HG03521 (cell line): ENCODE results near the gene MYMX.

Experiments used
- ATAC-seq: cut with Tn5 transposase; IDR thresholded peaks from one replicate; pipeline ENCODE4 v1.9.1; 2021; ENCODE audit warnings: mild to moderate bottlenecking, moderate library complexity; ENCODE audit not compliant: unreplicated experiment

The MYMX gene

DNA sequence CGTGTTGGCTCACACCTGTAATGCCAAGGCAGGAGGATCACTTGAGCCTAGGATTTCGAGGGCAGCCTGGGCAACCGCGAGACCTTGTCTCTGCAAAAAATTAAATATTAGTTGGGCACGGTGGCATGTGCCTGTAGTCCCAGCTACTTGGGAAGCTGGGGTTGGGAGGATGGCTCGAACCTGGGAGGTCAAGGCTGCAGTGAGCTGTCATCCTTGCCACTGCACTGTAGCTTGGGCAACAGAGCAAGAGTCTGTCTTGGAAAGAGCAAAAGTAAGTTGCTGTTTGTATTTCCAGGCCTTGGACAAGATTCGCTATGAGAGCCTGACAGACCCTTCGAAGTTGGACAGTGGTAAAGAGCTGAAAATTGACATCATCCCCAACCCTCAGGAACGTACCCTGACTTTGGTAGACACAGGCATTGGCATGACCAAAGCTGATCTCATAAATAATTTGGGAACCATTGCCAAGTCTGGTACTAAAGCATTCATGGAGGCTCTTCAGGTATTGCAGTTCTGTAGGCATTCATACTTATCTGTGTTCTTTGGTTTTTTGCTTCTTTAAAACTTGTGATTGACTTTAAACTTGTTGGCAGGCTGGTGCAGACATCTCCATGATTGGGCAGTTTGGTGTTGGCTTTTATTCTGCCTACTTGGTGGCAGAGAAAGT, 32.5 kb downstream of the MYMX start:
- ATAC-seq: no peak

DNA sequence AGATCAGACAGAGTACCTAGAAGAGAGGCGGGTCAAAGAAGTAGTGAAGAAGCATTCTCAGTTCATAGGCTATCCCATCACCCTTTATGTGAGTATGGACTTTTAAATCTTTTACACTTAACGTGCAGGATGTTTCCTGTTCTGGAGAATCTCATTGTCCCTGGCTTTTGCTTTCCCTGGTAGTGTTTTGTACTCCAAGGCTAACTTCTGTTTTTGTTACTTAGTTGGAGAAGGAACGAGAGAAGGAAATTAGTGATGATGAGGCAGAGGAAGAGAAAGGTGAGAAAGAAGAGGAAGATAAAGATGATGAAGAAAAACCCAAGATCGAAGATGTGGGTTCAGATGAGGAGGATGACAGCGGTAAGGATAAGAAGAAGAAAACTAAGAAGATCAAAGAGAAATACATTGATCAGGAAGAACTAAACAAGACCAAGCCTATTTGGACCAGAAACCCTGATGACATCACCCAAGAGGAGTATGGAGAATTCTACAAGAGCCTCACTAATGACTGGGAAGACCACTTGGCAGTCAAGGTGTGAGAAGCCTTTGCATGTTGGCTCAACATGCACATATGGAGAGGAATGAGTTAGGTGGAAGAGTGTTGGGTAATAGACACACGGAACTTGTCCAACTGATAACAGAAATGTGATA, 33.5 kb downstream of the MYMX start:
- no peak for ATAC-seq

DNA sequence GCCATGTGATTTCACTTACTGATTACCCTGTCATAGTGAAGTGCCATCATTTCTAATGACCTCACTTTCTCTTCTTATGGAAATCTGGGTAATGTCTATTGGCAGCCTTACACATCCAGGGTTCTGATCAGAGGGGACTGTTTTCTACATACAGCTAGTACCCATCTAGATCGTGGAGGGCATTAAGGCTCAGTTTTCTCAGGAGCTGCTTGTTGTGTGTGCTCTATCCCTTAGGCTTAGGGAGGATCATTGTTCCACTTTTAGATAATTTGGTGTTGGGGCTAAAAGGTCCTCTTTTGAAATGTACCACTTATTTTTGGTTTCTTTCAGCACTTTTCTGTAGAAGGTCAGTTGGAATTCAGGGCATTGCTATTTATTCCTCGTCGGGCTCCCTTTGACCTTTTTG, 34.0 kb downstream of the MYMX start:
- no peak for ATAC-seq

DNA sequence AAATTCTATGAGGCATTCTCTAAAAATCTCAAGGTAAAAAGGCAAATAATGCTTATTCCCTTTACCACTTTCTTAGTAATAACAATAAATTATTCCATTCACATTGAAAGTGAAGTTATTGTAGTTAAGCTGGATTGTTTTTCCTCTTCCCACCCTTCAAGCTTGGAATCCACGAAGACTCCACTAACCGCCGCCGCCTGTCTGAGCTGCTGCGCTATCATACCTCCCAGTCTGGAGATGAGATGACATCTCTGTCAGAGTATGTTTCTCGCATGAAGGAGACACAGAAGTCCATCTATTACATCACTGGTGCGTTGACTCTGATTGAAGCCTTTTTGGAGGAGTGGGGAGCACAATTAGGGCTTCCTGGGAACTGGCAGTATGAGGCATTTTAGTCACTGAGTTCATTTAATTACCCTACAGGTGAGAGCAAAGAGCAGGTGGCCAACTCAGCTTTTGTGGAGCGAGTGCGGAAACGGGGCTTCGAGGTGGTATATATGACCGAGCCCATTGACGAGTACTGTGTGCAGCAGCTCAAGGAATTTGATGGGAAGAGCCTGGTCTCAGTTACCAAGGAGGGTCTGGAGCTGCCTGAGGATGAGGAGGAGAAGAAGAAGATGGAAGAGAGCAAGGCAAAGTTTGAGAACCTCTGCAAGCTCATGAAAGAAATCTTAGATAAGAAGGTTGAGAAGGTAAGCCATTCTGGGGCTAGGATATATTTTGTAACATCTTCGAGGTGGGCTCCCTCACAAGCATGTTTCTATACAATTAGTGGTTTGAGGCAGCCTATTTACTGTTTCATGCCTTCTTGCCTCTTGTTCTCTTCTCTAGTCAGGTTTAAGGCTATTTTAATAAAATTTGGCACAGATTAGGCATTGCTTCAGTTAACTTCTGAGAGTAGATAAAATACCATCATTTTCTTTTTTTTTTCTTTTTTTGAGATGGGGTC, 35.1 kb downstream of the MYMX start:
- ATAC-seq: no peak

DNA sequence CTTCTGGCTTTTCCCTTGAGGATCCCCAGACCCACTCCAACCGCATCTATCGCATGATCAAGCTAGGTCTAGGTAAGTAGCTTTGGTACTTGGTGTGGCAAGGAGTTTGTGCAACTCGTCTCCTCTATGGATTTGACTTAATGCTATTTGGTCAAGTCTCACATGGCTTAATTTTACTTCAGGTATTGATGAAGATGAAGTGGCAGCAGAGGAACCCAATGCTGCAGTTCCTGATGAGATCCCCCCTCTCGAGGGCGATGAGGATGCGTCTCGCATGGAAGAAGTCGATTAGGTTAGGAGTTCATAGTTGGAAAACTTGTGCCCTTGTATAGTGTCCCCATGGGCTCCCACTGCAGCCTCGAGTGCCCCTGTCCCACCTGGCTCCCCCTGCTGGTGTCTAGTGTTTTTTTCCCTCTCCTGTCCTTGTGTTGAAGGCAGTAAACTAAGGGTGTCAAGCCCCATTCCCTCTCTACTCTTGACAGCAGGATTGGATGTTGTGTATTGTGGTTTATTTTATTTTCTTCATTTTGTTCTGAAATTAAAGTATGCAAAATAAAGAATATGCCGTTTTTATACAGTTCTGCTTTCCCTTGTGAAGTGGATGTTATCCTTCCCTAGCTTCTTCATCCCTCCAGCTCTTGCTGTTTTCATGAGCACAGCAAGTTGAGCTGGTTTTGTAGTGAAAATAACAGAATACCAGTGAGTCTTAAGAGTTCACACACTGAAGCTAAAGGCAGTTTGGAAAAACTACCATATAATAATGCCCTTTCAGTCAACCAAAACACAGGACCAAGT, 36.8 kb downstream of the MYMX start:
- ATAC-seq: no peak

DNA sequence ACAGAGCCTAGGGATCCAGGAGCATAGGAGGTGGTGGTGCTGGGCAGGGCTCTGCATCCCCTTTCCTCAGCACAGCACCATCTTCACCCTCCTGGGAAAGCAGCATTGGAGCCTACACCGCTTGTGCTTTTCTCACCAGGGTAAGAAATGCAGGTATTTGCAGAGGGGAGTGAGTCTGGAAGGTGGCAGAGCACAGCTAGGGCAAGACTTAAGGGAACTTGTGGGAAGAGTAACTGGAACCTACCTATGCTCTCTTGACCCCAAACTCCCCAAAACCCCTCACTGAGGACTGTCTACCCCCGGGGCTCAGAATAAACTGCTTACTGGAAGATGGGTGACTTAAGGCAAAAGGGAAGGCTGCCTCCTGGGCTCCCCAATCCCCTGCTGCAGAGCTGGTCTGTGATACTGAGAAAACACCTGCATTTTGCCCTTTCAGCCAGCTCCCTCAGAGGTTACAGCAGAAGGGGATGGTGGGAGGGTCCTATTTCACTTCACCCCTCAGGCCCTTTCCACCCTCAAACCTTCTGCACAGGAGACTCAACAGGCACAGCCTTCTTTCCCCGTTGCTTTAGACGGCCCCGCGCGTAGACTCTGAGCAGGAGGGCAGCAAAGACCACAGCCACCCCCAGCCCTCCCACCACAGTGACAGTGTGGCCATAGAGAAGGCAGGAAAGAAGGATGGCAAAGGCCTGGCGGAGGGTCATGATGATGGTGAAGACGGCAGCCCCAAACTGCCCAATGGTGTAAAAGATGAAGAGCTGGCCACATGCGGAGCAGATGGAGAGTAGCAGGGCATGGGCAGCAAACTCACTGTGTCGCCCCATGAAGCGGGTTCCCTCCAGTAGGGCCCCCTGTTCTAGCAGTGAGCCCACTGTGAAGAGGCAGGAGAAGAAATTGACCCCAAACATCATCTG, 37.7 kb downstream of the MYMX start:
- ATAC-seq: no peak

DNA sequence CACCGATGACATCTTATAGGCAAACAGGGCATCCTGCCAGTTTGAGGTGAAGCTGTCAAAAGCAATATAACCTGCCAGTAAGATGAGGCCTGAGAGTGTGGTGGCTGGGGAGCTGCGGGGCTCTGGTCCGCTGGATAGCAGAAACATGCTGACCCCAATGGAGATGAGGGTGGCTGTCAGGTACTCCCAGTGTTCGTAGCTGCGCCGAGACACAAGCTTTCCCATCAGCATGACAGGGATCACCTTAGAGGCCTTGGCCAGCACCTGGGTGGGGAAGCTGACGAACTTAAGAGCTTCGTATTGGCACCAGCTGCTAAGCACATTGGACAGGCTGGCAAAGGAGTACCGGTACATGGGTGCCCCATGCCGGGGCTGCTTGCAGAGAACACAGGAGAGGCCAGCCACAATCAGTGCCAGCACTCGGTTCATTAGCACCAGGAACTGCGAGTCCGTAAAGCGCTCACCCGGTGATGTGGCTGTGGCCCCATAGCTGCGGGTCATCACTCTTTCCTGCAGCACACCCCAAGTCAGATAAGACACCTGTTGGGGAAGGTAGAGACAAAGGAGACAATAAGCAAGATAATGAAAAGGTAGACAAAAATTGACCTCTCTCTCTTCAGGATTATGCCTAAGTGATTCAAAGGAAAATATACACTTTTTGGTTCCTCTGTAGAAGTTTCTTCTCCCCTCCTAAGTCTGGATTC, 38.5 kb downstream of the MYMX start:
- no peak for ATAC-seq

DNA sequence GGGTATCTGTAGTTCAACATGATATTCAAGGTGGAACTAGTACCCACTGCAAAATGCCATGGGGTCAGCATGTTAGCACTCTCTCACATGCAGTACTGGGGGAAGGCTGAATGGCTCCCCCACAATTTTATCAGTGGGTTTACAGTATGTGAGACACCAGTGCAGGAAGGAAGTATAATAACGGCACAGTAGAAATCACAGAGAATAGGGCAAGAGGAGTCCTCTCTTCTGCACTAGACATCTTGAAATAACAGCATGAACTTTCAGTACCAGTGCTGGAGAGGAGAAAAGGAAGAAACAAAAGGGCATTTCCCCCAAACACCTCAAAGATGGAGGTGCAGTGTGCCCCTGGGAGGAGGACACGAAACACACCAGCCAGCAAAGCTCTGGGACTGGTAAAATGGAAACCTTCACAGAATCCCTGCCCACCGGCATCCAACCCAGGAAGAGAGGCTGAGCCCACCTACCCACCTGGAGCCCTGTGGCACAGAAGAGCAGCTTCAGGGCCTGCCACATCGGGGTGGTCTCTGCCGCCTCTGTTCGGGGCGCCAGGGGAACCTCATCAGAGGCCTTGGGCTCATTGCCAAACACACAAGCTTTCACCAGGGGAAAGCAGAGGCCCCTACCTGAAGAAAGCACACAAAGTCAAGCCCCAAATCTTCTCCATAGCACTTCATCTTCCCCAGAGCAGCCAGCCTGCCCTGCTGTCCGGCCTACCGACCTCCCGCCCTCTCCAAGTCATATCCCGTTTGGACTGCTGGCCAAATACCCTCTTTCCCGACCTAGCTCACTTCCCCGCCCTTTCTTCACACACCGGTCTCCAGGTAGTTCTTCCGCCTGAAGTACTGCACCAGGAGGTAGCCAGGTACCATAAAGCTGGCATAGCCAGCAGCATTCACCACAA, 39.4 kb downstream of the MYMX start:
- ATAC-seq: no peak

DNA sequence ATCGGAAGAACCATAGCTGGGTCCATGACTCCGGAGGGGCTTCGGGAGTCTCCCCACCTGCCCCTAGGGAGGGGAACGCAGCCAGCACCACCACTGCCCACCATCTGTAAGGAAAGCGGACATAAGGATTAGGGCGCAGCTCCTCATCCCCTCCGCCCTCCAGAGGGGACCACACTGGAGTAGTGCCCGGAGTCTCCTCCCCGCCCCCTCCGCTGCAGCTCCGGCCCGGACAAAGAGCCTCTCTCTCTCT, 40.0 kb downstream of the MYMX start:
- no peak for ATAC-seq

DNA sequence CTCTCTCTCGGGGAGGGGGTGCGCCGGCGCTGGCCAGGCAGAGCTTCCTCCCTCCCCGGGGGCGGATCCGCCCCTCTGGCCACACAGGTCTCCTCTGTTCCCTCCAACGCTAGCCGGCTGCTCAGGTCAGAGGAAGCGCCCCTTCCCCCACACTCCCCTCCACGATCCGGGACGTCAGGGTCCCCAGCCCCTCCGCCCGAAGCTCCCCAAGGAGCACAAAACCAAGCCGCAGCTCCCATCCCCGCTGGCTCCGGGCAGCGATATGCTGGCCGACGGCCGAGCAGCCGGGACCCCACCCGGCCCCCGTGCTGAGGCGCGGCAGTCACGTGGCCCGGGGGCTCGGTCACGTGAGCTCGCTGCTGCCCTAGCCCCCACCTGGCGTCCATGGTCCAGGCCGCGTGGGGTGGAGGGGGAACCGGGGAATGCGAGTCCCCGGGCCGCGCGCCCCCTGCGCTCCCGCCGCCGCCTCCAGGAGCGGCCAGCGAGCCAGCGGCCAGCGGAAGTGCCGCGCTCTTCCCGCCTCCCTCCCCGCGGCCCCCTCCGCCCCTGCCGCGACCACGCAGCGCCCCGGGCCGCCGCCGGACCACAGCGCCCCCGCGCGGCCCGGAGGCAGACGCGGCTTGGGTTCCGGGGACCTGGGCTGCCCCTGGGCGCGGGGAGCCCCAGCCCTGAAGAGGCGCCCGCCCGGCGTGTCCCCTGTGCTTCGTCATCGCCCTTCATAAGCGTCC, 40.5 kb downstream of the MYMX start, which contains the start of gene SLC35B2:
SLC35B2 (minus strand) TSS at position 504 of the 728 bp plus-strand sequence; CDS start at position 386, 118 bp downstream.
- ATAC-seq: peak; percentile 50

DNA sequence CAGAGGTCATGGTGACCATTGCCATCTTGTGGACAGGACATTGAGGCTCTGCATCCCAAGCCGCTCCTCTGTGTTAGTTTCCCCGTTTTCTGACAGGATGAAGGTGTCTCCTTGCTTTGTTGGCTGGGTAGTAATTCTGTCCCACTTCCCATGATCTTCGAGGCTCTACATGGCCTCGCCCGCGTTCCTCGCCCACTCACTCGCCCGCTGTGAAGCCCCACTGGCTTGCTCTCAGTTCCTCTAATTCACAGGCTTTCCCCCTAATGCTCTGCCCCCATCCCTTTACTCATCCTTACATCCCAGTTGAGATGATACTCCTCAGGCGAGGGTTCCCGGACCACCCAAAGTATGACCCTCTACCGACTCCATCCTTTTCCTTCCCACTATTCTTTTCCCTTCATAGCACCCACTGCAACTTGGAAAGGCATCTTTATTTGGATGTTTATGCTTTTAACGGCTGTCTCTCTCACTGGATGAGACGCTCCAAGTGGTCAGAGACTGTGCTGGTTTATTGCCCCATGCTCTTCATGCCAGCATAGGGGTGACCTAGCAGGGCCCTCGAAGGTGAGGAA, 41.1 kb downstream of the MYMX start:
- ATAC-seq: no peak

DNA sequence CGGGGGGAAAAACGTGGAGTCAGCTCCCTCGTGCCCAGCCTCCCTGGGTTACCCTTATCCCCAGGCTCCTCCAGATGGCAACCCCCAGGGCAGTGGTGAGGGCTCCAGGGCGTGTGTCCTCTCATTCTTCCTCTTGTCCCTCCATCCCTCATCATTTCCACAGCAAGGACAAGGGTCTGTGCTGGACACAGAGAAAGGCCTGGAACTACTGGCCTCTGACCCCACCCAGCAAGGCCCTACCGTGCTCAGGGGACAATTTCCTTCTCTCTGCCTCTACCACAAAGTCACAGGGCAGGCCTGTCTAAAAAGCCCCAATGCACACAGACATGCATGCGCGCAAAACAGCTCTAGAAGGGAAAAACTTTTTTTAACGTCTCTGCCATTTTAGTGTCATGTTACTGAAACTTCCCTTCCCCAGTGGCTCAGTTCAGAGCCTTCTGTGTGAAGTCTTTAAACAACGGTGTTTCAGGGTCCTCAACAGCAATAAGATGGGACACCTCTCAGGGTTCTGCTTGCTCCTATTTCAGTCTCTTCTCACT, 41.7 kb downstream of the MYMX start:
- no peak for ATAC-seq

DNA sequence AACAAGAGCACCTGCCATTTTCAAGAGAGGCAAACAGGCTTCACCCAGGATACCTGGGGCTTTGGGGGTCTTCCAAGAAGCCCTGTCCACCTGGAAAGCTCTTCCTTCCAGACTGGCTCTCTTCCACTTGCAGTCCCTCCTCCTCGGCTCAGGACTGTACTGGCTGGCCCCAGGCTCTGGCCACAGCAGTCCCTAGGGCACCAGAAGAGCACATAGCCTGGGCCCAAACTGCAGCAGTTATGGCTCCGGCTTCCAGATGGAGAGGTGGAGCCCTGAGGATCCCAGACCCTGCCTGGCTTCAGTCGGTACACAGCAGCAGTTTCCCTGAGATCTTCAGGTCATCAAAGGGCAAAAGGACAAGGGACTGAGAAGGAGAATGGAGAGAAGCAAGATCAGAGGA, 42.2 kb downstream of the MYMX start:
- ATAC-seq: no peak

DNA sequence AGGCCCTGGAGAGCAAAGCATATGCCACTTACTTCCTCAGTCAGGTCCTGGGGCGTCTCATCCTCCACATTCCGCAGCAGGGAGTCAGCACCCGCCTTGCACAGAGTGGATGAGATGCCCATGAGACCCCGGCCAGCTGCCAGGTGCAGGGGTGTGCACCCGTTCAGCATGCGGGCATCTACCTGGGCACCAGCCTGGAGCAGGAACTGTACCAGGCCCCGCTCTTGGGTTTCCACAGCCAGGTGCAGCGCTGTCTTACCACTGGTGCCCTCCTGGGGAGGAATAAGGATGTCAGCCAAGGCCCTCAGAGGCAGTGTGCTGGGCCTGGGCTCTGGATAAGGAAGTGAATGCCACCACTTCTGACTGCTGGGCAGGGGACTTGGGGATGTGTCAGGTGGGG, 43.3 kb downstream of the MYMX start:
- ATAC-seq: no peak

DNA sequence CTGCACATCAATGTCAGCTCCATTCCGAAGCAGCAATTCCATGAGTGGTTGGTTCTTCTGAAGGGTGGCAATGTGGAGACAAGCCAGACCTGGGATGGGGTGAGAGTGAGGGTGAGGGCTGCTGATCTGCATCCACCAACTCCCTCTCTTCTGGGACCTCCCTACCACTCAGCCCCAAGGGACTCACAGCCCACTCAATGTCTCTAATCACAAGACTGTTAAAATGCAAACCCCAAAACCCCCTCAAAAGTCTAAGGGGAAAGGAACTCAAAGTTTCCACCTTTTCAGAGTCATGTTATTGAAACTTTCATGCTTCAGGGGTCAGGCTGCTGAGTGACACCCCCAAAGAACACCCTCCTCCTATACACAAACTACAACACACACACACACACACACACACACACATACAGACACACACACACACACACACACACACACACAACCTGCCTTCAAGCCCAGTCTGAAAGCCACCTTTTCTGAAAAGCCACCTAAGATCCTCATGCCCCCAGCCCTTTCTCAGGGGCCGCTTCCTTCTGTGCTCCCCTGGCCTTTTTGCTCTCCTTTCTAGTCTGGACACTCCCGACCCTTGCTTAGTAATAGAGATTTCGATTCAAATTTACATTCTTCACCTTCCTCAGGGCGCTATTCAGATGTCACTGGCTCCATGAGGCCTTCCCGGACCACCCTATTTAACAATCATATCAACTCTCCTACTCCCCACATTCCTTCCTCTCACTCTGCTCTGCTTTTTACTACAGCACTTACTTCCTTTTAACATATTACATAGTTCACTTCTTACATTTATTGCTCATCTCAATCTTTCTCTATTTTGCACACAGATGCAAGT, 43.9 kb downstream of the MYMX start:
- no peak for ATAC-seq

DNA sequence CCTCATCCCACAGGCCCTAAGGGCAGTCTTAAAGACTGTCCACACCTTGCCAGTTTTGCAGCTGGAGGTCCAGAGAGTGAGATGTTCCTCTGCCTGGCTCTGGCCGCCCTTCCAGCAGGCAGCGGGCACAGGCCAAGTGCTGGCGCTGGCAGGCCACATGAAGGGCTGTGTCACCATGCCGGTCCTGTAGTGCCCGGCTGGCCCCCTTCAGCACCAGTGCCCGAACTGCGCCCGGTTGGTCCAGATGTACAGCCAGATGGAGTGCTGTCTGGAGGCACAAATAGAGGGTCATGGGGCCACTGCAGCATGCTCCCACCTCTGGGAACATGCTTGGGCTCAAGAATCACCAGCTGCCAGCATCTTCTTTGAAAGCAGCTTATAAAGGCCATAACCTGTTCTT, 44.9 kb downstream of the MYMX start:
- ATAC-seq: no peak
